ENCODE data around the gene CLRN2.

Gene CLRN2, protein sequence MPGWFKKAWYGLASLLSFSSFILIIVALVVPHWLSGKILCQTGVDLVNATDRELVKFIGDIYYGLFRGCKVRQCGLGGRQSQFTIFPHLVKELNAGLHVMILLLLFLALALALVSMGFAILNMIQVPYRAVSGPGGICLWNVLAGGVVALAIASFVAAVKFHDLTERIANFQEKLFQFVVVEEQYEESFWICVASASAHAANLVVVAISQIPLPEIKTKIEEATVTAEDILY

DNA sequence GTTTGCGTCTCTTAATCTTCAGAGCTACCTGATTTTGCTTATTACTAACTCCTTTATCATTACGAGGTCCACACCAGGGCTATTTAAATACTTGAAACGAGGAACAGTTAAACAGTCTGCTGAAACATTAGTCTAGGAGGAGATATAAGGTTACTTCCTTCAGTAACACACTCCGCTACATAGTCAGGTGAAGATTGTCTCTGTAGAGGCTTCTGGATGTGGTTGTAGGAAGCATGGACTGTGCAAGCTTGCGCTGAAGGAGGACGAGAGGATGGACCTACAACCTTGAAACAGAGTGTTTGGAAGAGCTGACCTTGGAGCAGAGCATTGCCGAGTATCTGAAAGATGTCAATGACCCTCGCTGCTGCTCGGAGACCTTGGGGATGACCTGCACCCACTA, at the start of gene CLRN2:
TSS of gene CLRN2 (plus strand) at position 301 of the 400 bp plus-strand sequence. CDS start 102 bp downstream, outside the sequence.
- in situ Hi-C loops (cut with MboI; ENCODE audit: low sequenced_read_pairs), result no loop called here

DNA sequence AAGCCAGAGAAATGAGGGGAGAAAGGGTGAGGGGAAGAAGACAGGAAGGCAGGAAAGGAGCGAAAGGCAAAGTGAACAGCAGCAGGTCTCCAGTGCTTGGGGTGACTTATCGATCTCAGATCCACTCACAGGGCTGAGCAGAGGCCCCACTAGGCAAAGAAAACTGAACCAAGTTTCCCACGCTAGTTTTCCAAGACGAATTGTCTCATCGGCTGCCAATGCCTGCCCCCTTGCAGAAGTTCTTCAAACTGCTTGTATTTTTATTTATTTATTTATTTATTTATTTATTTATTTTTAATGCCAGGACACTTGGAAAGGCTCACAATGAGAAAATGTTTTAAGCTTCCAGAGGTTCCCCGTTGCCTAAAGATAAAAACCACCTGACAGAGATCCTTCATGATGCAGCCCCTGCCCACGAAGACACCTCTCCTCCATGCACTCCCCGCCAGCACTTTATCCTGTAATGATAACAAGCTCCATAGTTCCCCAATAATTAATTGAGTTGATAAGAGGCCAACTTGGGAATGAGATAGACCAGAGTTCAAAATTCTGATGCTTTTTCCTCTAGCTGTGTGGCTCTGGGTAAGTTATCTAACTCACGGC, 46.2 kb upstream of the CLRN2 start:
- in situ Hi-C loops (cut with MboI; ENCODE audit: low sequenced_read_pairs), result no loop called here

DNA sequence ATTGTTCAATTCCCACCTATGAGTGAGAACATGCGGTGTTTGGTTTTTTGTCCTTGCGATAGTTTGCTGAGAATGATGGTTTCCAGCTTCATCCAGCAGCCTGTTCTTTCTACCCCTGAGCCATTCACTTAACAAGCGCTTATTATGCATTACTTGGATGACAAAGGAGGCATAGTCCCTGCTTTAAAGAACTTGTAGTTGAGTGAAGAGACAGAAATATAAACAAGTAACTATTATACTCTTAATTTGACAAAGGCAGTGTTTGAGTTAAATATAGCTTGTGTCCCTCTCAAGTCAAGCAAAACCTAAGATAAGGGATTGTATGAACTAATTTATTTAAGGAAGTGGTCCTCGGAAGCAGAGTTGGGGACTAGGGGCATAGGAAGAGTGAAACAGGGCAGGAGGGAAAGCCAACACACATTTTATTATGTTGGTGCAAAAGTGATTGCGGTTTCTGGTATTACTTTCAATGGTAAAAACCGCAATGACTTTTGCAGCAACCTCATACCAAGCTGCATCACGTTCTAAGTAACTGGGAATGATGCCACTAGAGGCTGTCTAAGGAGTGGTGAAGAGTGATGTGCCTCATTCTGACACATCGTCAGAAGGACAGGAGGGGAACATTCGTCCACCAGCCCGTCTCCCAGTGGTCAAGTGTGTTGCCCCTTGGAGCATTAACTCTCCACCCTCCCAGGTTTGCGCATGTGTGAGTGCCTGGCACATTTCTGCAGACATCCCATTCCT, 44.9 kb upstream of the CLRN2 start:
- in situ Hi-C loops (cut with MboI; ENCODE audit: low sequenced_read_pairs), result no loop called here

GRCh38 chr4:17475481-17475880, 39.5 kb upstream of the CLRN2 start:
- in situ Hi-C loops (cut with MboI; ENCODE audit: low sequenced_read_pairs), result no loop called here

GRCh38 chr4:17476853-17477252, 38.1 kb upstream of the CLRN2 start:
- in situ Hi-C loops (cut with MboI; ENCODE audit: low sequenced_read_pairs), result no loop called here

DNA sequence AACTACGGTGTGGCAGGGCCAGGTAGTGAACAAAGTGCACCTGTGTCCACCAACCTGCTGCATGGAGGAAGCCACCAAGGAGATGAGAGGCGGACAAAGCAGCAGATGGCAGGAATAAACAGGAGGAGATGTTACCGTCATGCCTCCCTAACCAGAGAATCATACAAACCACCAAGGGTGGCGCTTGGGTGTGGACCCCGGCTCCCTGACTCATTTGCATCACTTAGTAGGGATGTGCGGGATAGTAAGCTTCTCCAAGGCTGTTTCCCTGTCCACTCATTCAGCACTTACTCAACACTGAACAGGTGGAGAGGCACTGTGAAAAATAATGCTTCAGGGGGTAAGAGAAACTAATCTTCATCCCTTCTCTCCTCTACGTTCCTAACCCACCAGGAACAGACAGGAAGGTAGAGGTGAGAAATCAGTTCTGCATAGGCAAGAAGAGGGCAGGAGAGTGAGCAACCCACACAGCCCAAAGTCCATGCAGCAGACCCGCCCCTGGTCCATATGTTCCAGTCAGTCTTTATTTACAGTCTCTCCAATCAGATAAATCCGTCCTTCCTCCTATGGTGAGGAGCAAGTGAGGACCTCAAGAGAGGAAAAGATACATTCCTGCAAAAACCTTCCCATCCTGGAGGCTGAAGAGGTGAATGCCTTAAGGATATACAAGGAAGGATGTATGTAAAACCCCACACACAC, 37.0 kb upstream of the CLRN2 start:
- in situ Hi-C loops (cut with MboI; ENCODE audit: low sequenced_read_pairs), result no loop called here

DNA sequence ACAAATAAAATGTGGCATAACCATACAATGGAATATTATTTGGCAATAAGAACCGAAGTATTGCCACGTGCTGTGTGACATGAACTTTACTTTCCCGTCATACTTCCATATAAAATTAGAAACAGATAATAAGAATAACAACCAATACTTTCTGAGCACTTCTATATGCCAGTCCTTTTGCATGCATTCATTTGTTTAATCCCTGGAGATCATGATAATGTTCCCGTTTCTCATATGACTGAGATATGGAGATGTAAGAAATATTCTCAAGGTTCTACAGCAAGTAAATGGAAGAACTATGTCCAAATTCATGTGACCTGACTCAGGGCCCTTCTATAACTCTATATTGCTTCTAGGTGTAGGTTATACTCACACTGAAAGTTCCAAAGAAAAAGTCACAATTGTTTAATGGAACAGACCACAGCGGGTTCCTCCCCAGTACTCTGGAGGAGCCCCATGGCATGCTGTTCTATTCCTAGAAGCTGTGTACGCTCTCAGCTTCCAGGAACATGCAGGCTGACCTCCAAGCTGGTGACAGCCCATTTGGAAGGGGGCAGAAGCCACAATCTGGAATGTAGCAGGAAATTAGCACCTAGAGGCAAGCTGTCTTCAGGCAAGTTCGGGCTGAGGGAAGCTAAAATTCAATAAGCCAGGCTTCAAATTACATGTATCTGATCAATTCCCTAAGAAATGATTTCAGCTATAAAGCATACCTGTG, 34.6 kb upstream of the CLRN2 start:
- in situ Hi-C loops (cut with MboI; ENCODE audit: low sequenced_read_pairs), result no loop called here

DNA sequence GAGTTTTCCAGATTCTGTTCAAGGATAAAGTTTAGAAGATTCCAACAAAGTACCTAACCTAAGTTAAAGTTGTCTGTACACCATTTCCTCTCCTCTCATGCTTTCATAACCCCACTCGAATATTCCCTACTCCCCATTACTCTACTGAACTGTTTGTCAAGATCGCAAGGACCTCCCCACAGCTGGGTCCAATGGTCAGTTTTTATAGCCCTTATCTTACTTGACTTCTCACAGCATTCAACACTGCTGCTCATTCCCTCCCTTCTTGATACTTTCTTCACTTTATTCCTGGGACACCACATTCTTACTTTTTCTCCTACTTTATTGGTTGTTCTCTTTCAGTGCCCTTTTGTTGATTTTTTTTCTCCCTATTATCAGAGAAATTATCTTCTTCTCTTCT, 34.0 kb upstream of the CLRN2 start:
- in situ Hi-C loops (cut with MboI; ENCODE audit: low sequenced_read_pairs), result no loop called here

- in situ Hi-C loops (cut with MboI; ENCODE audit: low sequenced_read_pairs), result no loop called here
These were observed 32.2 kb upstream of the CLRN2 start for GRCh38 chr4:17482716-17483115.

GRCh38 chr4:17489123-17489522, 25.8 kb upstream of the CLRN2 start:
- in situ Hi-C loops (cut with MboI; ENCODE audit: low sequenced_read_pairs), result no loop called here

DNA sequence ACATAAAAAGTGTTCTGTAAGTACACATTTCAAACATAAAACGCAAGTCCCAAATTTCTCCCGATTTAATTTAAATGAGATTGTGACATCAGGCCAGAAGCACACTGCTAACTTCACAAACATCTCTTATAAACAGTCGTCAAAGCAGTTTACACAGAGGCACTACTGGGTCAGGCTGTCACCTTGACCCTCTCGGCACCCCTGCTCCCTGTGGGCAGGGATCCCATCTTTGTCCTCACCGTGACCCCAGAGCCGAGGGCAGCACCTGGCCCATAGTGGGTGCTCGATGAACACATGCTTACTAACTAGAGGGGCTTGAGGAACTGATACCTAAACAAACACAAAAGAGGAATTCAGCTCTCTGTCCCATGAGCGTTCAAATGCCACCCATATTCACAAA, 25.2 kb upstream of the CLRN2 start:
- in situ Hi-C loops (cut with MboI; ENCODE audit: low sequenced_read_pairs), result no loop called here

DNA sequence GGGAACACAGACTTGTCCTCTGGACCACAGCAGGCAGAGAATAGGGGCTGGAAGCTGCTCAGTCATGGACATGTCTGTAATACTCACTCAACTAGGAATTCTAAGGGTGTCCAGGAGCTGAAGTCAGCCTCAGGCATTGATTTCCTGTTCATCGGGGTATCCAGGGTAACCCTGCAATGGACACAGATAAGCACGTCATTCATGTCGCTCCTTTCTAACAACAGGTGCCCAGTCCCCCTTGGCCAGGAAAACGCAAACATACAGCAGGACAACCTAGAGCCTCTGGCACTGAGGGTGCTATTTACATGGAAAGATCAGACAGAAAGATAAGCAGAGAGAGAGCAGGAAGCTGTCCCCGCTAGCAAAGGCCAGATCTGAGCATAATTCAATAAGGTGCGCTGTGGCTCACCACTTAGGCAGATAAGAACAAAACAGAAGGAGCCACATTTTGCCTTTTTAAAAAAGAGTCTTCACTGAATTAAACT, 24.3 kb upstream of the CLRN2 start:
- in situ Hi-C loops (cut with MboI; ENCODE audit: low sequenced_read_pairs), result no loop called here

- in situ Hi-C loops (cut with MboI; ENCODE audit: low sequenced_read_pairs), result no loop called here
These were observed 23.8 kb upstream of the CLRN2 start for GRCh38 chr4:17491196-17491595.

- in situ Hi-C loops (cut with MboI; ENCODE audit: low sequenced_read_pairs), result no loop called here
These were observed 22.8 kb upstream of the CLRN2 start for GRCh38 chr4:17492058-17492741.

- in situ Hi-C loops (cut with MboI; ENCODE audit: low sequenced_read_pairs), result no loop called here
These were observed 22.1 kb upstream of the CLRN2 start for GRCh38 chr4:17492876-17493275.

- in situ Hi-C loops (cut with MboI; ENCODE audit: low sequenced_read_pairs), result no loop called here
These were observed 21.3 kb upstream of the CLRN2 start for GRCh38 chr4:17493619-17494018.

DNA sequence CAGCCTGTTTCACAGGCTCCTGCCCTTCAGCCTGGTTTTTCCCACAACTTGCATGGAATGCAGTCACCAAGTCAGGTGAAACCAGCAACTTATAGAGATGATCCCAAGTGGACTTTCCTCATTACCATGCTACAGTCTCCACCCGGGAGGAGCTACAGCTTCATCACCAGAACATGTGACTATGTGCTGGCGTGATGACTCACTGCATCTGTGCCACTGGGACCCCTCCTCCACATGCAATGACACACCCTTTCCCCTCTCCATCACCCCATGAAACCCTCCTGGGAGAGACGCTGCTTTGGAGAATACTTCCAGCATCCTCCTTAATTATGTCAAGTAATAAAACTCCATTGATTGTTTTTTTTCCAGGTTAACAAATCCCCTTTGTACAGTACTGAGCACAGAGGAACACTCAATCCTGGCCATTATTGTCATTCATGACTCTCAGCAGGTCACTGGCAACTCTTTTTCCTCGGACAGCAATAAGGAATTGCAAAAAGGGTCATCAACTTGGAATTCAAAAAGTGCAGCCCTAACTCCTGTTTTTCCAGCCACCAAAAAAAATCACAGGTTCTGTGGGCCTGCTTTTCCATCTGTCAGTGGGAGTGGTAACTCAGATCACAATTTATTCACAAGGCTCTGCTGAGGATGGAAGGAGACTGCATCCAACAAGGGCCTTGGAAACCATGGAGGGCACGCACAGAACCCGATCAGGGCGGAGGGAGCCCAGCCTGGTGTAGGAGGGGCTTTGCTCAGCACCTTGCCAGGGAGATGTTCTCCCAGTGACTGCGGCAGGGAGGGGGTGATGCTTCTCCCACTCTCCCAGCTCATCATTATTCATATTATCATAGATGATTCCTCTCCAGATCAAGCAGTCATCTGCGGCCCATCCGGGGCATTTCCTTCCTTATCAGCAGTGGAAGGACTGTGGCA, 20.4 kb upstream of the CLRN2 start:
- in situ Hi-C loops (cut with MboI; ENCODE audit: low sequenced_read_pairs), result no loop called here

DNA sequence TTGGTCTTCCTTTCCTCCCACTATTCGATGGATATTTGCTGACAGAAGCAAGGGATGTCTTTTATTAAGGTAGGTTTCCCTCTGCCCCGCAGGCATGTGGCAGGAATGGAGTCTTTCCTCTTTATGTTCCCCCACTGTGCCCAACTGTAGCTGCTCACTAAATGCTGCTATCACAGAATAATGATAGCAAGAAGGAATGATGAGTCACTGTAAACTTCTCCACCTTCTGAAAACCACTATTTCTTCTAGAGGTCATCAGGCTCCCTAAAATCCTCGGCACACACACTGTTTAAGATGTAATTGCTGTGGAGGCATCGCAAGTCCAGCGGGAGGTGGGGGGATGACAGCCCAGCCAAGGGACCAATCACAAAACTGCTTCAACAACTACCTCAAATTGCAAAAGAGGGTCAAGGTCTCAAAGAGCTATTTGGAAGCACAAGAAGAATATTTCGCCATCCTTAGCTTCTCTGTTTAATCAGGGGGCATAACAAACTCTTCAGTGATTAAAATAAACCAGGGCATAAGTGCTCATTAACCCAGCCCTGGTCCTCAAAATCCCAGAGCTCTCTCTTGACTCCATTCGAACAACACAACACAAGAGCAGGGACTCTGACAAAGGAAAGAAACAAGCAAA, 17.0 kb upstream of the CLRN2 start:
- in situ Hi-C loops (cut with MboI; ENCODE audit: low sequenced_read_pairs), result no loop called here

DNA sequence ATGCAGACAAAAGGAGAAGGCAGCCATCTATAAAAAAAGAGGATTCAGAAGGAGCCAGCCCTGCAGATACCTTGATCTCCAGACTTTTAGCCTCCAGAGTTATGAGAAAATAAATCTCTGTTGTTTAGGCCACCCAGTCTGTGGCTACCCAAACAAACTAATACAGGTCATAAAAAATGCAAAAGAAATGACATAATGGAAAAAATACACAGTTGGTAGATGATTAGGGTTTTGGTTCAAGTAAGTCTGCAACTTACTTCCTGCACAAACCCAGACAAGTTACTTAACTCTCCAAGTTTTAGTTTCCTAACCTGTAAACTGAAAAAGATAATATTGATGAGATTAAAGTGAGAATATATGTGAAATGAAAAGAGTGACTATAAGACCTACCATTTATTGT, 14.4 kb upstream of the CLRN2 start:
- in situ Hi-C loops (cut with MboI; ENCODE audit: low sequenced_read_pairs), result no loop called here

All from hTERT RPE-1 (cell line).